SU-DHL-6 (cell line): ENCODE data around the gene ATP6V0C.
"Not testable (repeated sequence)": the region's sequence is repeated elsewhere in the genome, so short reads cannot be mapped to it uniquely, and the experiment has no call there.

Experiments used
- H2AFZ ChIP-seq: fragments of 200-600 bp; sonication (generic); 2 replicates; pipeline ENCODE4 v1.6.1; 2014; ENCODE audit warnings: low read depth, mild to moderate bottlenecking, moderate library complexity, mixed read lengths, antibody characterized with exemption, low read length; ENCODE audit not compliant: severe bottlenecking
- H3F3A ChIP-seq: fragments of 200-600 bp; shearing (Covaris generic); 2 replicates; pipeline ENCODE4 v1.6.0; 2016; ENCODE audit warnings: antibody characterized with exemption, mild to moderate bottlenecking; ENCODE audit not compliant: insufficient read depth
- H3K27ac ChIP-seq: fragments of 200-600 bp; sonication (generic); 2 replicates; pipeline ENCODE4 v1.5.1; 2016; ENCODE audit warnings: low read depth, mild to moderate bottlenecking, low read length, moderate library complexity, mixed read lengths
- H3K27me3 ChIP-seq: fragments of 200-600 bp; sonication (generic), shearing (Covaris generic); 2 replicates; pipeline ENCODE4 v1.6.0; 2014; ENCODE audit warnings: mild to moderate bottlenecking, low read length
- H3K36me3 ChIP-seq: fragments of 200-600 bp; sonication (generic); 2 replicates; pipeline ENCODE4 v1.6.1; 2014; ENCODE audit warnings: mild to moderate bottlenecking, low read length, mixed read lengths
- H3K4me2 ChIP-seq: fragments of 300-600, 200-600 bp; shearing (Covaris generic), sonication (generic); 2 replicates; pipeline ENCODE4 v1.6.0; 2014; ENCODE audit warnings: low read length, low read depth, mild to moderate bottlenecking; ENCODE audit not compliant: poor library complexity, severe bottlenecking
- H3K4me3 ChIP-seq: fragments of 200-600 bp; sonication (generic); 2 replicates; pipeline ENCODE4 v1.5.1; 2014; ENCODE audit warnings: antibody characterized with exemption, low read length, mild to moderate bottlenecking, mixed read lengths; ENCODE audit not compliant: insufficient read depth, poor library complexity, severe bottlenecking
- H3K79me2 ChIP-seq: fragments of 200-600 bp; sonication (generic); 2 replicates; pipeline ENCODE4 v1.6.1; 2014; ENCODE audit warnings: mild to moderate bottlenecking, low read length, moderate library complexity; ENCODE audit not compliant: insufficient read depth
- H3K9ac ChIP-seq: fragments of 200-600 bp; sonication (generic); 2 replicates; pipeline ENCODE4 v1.7.0; 2014; ENCODE audit warnings: mild to moderate bottlenecking, low read length
- H3K9me2 ChIP-seq: fragments of 200-600 bp; sonication (generic); replicated peaks from 2 replicates; pipeline ENCODE4 v1.6.1; 2014; ENCODE audit warnings: low read length; ENCODE audit not compliant: insufficient read depth
- H3K9me3 ChIP-seq: fragments of 200-600 bp; sonication (generic); 2 replicates; pipeline ENCODE4 v1.6.1; 2014; ENCODE audit warnings: low read length, mixed read lengths; ENCODE audit not compliant: insufficient read depth
- H4K20me1 ChIP-seq: fragments of 200-600 bp; sonication (generic); 2 replicates; pipeline ENCODE4 v1.6.1; 2014; ENCODE audit warnings: low read depth, mild to moderate bottlenecking, antibody characterized with exemption, low read length, moderate library complexity, mixed read lengths
- EZH2phosphoT487 ChIP-seq: fragments of 200-600 bp; sonication (generic), shearing (Covaris generic); conservative IDR thresholded peaks from 2 replicates; pipeline ENCODE4 v1.6.1; 2018; ENCODE audit warnings: mild to moderate bottlenecking, antibody characterized with exemption, low read length, moderate library complexity, mixed read lengths
- TF ChIP-seq, protein P1 (sequence below): fragments of 200-600 bp; sonication (generic); IDR thresholded peaks from one replicate; pipeline ENCODE4 v1.5.1; 2017; ENCODE audit warnings: antibody characterized with exemption, mild to moderate bottlenecking, low read length, moderate library complexity; ENCODE audit not compliant: insufficient read depth, poor library complexity, severe bottlenecking

The ATP6V0C gene

DNA sequence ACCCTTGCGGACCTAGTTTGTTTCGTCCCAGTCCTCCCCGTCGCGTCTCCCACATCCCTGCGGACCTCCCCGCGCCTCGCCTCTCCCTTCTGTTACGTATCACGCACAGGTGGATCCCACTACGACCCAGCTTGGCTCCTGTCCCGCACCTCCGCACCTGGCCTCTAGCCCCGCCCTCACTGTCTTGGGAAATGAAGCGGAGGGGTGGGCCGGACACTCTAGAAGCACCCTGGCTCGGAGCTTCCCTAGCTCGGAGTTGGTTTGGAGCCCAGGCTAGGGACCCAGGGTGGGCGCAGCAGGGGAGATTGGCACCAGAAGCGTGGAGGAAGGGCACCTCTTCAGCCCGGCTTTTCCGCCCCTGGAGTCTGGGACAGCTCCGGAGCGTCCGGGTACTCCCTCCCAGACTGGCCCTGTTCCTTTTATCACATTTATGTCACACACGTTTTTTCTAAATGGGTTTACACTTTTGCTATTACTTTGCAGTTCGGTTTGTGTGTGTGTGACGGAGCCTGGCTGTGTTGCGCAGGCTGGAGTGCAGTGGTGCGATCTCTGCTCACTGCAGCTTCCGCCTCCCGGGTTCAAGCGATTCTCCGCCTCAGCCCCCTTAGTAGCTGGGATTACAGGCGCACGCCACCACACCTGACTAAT is 18.9 kb downstream of the ATP6V0C start:
- Histone ChIP-seq H3K4me3 (peak overlapping the region; percentile 53), H3F3A (peaks cover 14% of the 10 kb centered on the region; the same call in 1 of the 2 replicates), H3K79me2 (no peaks in the 10 kb centered on the region), H4K20me1 (no peaks in the 10 kb centered on the region), H3K36me3 (no peaks in the 10 kb centered on the region), H3K9me3 (no peaks in the 10 kb centered on the region), H2AFZ (peak overlapping the region; percentile 36), H3K4me2 (peak overlapping the region; percentile 76), H3K9me2 (no peaks in the 10 kb centered on the region), H3K27me3 (no peaks in the 10 kb centered on the region), H3K27ac (peak overlapping the region; percentile 65), H3K9ac (peak overlapping the region; percentile 62)
- TF ChIP-seq, protein P1, sequence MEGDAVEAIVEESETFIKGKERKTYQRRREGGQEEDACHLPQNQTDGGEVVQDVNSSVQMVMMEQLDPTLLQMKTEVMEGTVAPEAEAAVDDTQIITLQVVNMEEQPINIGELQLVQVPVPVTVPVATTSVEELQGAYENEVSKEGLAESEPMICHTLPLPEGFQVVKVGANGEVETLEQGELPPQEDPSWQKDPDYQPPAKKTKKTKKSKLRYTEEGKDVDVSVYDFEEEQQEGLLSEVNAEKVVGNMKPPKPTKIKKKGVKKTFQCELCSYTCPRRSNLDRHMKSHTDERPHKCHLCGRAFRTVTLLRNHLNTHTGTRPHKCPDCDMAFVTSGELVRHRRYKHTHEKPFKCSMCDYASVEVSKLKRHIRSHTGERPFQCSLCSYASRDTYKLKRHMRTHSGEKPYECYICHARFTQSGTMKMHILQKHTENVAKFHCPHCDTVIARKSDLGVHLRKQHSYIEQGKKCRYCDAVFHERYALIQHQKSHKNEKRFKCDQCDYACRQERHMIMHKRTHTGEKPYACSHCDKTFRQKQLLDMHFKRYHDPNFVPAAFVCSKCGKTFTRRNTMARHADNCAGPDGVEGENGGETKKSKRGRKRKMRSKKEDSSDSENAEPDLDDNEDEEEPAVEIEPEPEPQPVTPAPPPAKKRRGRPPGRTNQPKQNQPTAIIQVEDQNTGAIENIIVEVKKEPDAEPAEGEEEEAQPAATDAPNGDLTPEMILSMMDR, result no peak
- no peak for TF ChIP-seq EZH2phosphoT487

DNA sequence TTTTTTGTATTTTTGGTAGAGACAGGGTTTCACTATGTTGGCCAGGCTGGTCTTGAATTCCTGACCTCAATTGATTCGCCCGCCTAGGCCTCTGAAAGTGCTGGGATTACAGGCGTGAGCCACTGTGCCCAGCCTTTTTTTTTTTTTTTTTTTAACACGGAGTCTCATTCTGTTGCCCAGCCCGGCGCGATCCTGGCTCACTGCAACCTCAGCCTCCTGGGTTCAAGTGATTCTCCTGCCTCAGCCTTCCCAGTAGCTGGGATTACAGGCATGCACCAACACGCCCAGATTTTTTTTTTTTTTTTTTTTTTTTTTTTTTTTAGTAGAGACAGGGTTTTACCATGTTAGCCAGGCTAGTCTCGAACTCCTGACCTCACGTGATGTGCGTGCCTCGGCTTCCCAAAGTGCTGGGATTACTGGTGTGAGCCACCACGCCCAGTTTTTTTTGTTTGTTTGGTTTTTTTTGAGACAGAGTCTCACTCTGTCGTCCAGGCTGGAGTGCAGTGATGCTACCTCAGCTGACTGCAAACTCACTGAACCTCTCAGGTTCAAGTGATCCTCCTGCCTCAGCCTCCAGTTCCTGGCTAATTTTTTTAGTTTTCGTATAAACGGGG is 19.5 kb downstream of the ATP6V0C start:
- not testable (repeated sequence) for H3K27me3 ChIP-seq, H3K36me3 ChIP-seq, H3K9me2 ChIP-seq, H4K20me1 ChIP-seq, H3K79me2 ChIP-seq, H3K9me3 ChIP-seq
- peak overlapping the region; percentile 53 for H3K4me3 ChIP-seq
- H3K9ac ChIP-seq, result peak overlapping the region; percentile 62
- peak overlapping the region; percentile 36 for H2AFZ ChIP-seq
- peak overlapping the region; percentile 65 for H3K27ac ChIP-seq
- H3F3A ChIP-seq, result peaks cover 14% of the 10 kb centered on the region; the same call in 1 of the 2 replicates
- peak overlapping the region; percentile 76 for H3K4me2 ChIP-seq

DNA sequence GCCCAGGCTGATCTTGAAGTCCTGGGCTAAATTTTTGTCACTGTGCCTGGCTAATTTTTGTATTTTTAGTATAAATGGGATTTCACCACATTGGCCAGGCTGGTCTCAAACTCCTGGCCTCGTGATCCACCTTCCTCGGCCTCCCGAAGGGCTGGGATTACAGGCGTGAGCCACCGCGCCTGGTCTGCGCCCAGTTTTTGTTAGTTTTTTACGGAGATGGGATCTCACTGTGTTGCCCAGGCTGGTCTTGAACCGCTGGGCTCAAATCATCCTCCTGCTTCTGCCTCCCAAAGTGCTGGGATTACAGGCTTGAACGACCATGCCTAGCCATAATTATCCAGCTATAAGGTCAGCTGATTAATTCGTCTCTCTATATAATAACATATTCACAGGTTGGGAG is 20.2 kb downstream of the ATP6V0C start:
- no peak overlapping the region for H2AFZ ChIP-seq
- H3K9me3 ChIP-seq, result no peaks in the 10 kb centered on the region
- no peaks in the 10 kb centered on the region for H4K20me1 ChIP-seq
- no peaks in the 10 kb centered on the region for H3K36me3 ChIP-seq
- TF ChIP-seq EZH2phosphoT487, result no peak
- TF ChIP-seq, protein P1, result no peak
- H3K4me2 ChIP-seq, result no peak overlapping the region
- peaks cover 5% of the 10 kb centered on the region for H3K79me2 ChIP-seq
- H3F3A ChIP-seq, result peaks cover 14% of the 10 kb centered on the region; the same call in 1 of the 2 replicates
- H3K9me2 ChIP-seq, result no peaks in the 10 kb centered on the region
- no peak overlapping the region for H3K27ac ChIP-seq
- H3K27me3 ChIP-seq, result no peaks in the 10 kb centered on the region
- H3K9ac ChIP-seq, result no peak overlapping the region
- no peak overlapping the region for H3K4me3 ChIP-seq

DNA sequence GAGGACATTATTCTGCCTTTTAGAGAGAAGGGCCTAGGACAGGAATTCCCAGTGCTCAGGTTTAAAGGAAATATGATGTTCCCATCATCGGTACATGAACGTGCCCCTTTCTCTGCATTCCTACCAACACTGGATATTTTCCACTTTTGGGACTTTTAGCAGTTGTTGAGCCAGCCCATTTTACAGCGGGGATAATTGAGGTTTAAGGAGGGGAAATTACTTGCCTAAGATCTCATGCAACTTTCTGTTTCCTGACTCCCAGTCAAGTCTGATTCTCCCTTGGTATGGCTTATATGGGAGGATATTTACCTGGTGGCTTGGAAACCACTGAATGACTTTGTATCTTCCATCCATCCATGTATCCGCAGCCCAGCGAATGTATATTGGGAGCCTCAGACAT is 20.6 kb downstream of the ATP6V0C start:
- H3K27me3 ChIP-seq, H3K36me3 ChIP-seq, H3K9me2 ChIP-seq, H3K9ac ChIP-seq, H2AFZ ChIP-seq, H4K20me1 ChIP-seq, H3K79me2 ChIP-seq, H3K4me3 ChIP-seq, H3K4me2 ChIP-seq, H3K9me3 ChIP-seq, H3K27ac ChIP-seq: not testable (repeated sequence)
- H3F3A ChIP-seq, result peaks cover 14% of the 10 kb centered on the region; the same call in 1 of the 2 replicates
